Fibroblast of pulmonary artery (primary cell): ENCODE results near the gene CARD8.
A peak's percentile ranks its signal among the peaks of the same experiment; 100 is the strongest.
"Not testable (repeated sequence)": the region's sequence is repeated elsewhere in the genome, so short reads cannot be mapped to it uniquely, and the experiment has no call there.

ENCODE experiments used
- DNase-seq: peaks from one replicate; pipeline ENCODE4 v3.0.0-alpha.2; 2010; ENCODE audit warnings: low read depth
- H3K4me3 ChIP-seq: replicated peaks from 2 replicates; pipeline ENCODE4 v1.5.1; 2011; ENCODE audit warnings: low read depth, mild to moderate bottlenecking, control low read depth, low read length, moderate library complexity
- CTCF ChIP-seq: IDR thresholded peaks from 2 replicates; pipeline ENCODE4 v1.5.1; 2011; ENCODE audit warnings: mild to moderate bottlenecking, control low read depth, low read length, inconsistent platforms; ENCODE audit errors: missing control alignments

CARD8 gene

GRCh38 chr19:48296963-48297734 lies 41.4 kb upstream of the CARD8 start:
- no peak overlapping the region for H3K4me3 ChIP-seq
- no peak for TF ChIP-seq CTCF
- no peak for DNase-seq

DNA sequence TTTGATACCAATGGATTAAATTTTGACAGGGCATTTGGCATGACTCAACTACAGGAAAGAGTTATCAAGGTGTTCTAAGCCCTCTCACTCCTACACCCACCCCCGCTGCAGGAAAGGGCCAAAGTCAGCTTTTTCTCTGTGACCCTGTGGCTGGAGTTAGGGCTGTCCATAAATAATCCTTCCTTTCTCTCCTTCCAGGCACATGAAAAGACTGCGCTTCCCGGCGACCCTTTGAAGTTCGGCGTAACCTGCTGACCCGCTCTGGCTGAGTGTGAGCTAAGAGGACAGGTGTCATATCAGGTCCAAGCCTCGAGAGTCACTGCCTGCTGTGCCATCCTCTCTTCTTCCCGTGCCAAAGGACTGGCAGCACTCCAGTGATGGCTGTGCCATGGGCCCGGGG lies 39.7 kb upstream of the CARD8 start:
- DNase-seq: no peak
- no peak for TF ChIP-seq CTCF
- no peak overlapping the region for H3K4me3 ChIP-seq

DNA sequence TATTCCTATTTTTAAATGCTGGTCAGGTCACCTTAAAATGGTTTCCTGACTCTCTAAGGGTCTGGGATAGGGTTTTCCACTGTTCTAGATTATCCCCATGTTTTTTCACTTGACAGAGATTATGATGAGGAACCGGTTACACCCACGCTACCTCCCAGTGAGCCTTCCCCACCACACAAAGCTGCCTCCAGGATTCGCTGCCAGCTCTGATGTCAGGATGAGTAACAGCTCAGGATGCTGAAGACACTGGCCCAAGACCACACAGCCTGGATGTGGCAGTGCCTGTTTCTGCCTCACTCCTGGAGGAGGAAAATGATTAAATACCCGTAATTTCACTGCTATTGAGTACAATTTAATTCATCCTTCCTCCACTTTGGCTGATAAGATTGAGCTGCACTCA lies 37.1 kb upstream of the CARD8 start:
- DNase-seq: peak; percentile 80
- no peak overlapping the region for H3K4me3 ChIP-seq
- TF ChIP-seq CTCF: no peak

DNA sequence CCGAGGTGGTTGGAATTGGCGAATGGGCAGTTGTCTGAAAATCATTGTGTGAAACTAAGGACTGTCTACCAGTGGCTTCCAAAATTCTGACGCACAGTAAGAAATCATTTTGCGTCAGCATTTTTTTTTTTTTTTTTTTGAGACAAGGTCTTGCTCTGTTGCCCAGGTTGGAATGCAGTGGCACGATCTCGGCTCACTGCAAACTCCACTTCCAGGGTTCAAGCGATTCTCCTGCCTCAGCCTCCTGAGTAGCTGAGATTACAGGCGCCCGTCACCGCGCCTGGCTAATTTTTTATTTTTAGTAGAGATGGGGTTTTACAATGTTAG lies 35.7 kb upstream of the CARD8 start:
- not testable (repeated sequence) for DNase-seq, H3K4me3 ChIP-seq

GRCh38 chr19:48290771-48291488 lies 35.2 kb upstream of the CARD8 start:
- peak; percentile 85 for DNase-seq
- TF ChIP-seq CTCF: peak; percentile 95
- H3K4me3 ChIP-seq: peak overlapping the region; percentile 55

GRCh38 chr19:48290401-48290770 lies 34.7 kb upstream of the CARD8 start:
- DNase-seq: peak; percentile 29
- peak; percentile 14 for TF ChIP-seq CTCF
- peak overlapping the region; percentile 25 for H3K4me3 ChIP-seq

GRCh38 chr19:48287748-48288147 lies 32.0 kb upstream of the CARD8 start:
- TF ChIP-seq CTCF: no peak
- no peak for DNase-seq
- H3K4me3 ChIP-seq: no peak overlapping the region
